GM19455 (cell line): ENCODE data around the gene ZMAT2.
"Not testable (repeated sequence)": the region's sequence is repeated elsewhere in the genome, so short reads cannot be mapped to it uniquely, and the experiment has no call there.

Experiments
- ATAC-seq: cut with Tn5 transposase; IDR thresholded peaks from one replicate; pipeline ENCODE4 v1.9.1; 2021; ENCODE audit not compliant: unreplicated experiment

Gene ZMAT2

GRCh38 chr5:140707812-140708211, 7.6 kb downstream of the ZMAT2 start:
- ATAC-seq = no peak

DNA sequence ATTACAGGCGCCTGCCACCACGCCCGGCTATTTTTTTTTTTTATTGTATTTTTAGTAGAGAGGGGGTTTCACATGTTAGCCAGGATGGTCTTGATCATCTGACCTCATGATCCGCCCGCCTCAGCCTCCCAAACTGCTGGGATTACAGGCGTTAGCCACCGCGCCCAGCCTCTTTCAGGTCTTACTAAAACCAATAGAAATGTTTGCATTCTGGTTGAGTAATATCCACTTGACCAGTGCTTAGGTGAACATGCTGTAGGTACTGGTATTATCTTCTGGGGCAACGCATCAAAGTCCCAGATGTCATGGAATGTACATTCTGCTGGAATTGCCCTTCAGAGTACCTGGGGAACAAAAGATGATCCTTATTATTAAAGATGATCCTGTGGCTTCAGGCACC, 8.5 kb downstream of the ZMAT2 start:
- not testable (repeated sequence) for ATAC-seq

DNA sequence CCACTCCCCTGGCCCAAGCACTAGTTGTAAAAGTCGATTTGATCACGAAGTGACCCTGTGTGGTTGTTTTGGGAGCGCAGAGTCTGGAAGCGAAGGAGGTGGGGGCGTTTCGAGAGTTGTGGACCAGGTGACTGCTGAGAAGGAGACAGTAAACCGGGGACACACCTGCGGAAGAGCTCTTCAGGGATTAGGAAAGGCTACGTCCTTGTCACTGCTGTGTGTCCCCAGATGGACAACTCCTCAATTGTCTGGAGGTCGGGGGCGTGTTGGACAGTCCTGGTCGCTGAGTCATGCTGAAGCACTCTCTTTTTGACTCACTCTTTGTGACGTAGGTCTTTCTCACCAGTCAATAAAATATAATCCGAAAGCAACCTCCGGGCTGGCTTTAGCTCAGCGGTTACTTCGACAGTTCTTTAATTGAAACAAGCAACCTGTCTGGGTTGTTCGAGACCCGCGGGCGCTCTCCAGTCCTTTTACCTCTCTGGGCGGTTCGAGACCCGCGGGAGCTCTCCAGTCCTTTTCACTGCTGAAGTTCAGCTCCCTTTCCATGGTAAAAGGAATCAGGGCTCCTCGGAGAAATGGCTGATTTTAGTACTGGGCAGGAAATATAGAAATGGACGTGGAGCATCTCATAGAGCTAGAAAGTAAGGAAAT, 10.8 kb downstream of the ZMAT2 start:
- peak; percentile 92 for ATAC-seq

DNA sequence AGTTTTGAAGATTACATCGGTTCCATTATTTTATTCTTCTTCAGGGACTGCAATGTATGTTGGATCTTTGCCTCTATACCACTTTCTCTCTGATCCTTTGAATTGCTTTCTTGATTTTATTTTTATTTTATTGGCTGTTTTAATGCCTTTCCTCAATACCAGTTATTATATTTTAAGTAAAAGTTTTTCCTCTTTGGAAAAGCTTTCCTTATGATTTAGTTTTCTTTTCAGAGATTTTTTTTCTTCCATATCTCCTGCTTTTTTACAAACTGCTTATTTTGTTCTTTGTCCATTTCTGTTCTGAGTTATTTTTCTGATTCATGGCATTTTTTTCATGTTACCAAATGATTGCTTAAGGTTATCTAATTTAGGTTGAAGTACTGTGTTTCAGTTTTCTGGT, 11.5 kb downstream of the ZMAT2 start:
- no peak for ATAC-seq

DNA sequence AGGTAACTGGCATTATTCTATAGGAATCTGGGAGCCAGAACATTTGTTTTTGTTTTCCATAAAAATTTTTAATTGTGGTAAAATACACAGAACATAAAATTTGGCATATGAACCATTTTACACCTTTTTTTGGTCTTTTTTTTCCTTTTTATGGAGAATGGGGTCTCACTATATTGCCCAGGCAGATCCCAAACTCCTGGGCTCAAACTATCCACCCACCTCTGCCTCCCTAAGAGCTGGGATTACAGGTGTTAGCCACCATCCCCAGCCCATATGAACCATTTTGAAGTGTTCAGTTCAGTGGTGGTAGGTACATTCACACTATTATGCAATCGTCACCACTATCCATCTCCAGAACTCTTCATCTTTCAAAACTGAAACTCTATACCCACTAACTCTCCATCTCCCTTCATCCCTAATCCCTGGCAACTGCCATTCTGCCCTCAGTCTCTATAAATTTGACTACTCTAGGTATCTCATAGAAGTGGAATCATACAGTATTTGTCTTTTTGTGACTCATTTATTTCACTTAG, 13.4 kb downstream of the ZMAT2 start:
- no peak for ATAC-seq

DNA sequence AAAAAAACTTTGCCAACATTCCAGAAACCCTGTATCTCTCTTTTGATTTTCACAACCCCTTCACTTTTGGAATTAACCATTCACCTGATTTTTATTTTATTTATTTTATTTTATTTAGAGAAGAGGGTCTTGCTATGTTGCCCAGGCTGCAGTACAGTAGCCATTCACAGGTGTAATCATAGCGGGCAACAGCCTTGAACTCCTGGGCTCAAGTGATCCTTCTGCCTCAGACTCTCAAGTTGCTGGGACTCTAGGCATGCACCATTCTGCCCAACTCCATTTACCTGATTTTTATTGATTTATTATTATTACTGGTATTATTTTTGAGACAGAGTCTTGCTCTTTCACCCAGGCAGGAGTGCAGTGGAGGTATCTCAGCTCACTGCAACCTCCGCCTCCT, 16.0 kb downstream of the ZMAT2 start:
- ATAC-seq = not testable (repeated sequence)

DNA sequence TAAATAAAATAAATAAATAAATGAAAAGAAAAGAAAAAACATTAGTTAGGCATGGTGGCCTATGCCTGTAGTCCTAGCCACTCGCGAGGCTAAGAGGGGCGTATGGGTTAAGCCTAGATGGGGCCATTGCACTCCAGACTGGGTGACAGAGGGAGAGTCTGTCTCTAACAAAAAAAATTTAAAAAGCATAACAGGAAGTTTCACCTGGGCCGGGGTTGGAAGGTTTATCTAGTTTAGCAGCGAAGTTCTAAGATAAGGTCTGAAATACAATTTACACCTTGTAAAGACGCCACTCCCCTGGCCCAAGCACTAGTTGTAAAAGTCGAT, 18.0 kb downstream of the ZMAT2 start:
- ATAC-seq = no peak

- not testable (repeated sequence) for ATAC-seq
Measured at GRCh38 chr5:140720738-140721137, 20.5 kb downstream of the ZMAT2 start.

DNA sequence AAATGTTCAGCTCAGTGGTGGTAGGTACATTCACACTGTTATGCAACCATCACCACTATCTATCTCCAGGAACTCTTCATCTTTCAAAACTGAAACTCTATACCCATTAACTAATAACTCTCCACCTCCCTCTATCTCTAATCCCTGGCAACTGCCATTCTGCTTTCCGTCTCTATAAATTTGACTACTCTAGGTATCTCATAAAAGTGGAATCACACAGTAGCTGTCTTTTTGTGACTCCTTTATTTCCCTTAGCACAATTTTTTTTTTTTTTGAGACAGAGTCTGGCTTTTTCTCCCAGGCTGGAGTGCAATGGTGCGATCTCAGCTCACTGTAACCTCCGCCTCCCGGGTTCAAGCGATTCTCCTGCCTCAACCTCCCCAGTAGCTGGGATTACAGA, 21.1 kb downstream of the ZMAT2 start:
- not testable (repeated sequence) for ATAC-seq

DNA sequence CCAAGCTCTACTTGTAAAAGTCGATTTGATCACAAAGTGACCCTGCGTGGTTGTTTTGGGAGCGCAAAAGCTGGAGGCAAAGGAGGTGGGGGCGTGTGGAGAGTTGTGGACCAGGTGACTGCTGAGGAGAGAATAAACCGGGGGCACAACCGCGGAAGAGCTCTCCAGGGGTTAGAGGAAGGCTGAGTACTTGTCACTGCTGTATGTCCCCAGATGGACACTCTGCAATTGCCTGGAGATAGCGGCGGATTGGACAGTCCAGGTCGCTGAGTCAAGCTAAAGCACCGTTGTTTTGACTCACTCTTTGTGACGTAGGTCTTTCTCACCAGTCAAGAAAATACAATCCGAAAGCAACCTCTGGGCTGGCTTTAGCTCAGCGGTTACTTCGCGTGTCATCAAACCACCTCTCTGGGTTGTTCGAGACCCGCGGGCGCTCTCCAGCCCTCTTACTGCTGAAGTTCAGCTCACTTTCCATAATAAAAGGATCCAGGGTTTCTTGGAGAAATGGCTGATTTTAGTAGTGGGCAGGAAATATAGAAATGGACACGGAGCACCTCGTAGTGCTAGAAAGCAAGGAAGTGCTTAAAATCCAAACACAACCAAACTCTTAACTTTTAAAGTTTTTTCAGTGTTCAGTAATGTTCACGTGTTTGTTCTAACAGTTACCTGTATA, 25.7 kb downstream of the ZMAT2 start:
- peak; percentile 87 for ATAC-seq

- no peak for ATAC-seq
Measured at GRCh38 chr5:140733098-140733497, 32.9 kb downstream of the ZMAT2 start.

GRCh38 chr5:140734354-140734753, 34.1 kb downstream of the ZMAT2 start:
- ATAC-seq = no peak

DNA sequence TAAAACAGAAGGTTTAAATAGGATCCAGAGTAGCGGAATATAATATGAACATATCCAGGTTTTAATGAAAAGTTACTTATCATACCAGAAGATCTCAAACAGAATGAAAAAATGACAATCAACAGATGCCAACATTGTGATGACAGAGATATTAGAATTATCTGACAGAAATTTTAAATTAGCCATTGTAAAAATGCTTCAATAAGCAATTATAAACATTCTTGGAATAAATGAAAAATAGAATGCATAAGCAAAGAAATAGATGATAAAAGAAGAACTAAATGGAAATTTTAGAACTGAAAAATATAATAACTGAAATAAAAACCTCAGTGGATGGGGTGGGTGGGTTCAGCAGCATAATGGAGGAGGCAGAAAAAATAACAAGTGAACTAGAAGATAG, 37.2 kb downstream of the ZMAT2 start:
- ATAC-seq = no peak

DNA sequence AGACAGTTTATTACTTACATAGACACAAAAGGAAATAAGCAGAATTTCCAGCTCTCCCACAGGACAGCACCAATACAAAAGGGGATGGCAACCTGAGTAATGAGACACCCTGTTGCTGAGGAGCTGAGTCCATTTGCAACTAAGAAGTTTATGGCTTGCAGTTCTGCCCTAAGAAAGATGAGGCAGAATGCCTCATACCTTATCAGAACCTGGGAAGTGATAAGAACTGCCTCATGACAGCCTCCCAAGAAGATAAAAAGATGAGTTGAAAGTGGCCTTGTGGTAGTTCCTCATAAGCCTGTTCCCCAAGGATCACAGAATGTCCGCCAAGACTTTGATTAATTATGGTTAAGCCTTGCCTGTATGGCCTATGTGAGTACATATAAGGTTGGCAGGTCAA, 41.7 kb downstream of the ZMAT2 start:
- ATAC-seq = no peak

- ATAC-seq = no peak
Measured at GRCh38 chr5:140753561-140753960, 53.3 kb downstream of the ZMAT2 start.
